Tibial artery (tissue), 4 donors: ENCODE measurements around the gene CARM1.

ENCODE experiments used
- DNase-seq, 2 donors: peaks; one replicate each; pipeline ENCODE4 v3.0.0-alpha.2; 2019
- H3K27ac ChIP-seq, 2 donors: fragments of 200-600 bp; sonication (generic) in 1 of 2; 1 replicate in 1 of 2; 2 replicates in 1 of 2; pipeline ENCODE4 v1.5.1; 2018 to 2019; ENCODE audit warnings: mild to moderate bottlenecking in 1 of 2
- H3K27me3 ChIP-seq, 2 donors: fragments of 200-600 bp; sonication (generic) in 1 of 2; one replicate each; pipeline versions ENCODE4 v1.5.1 to v1.6.0; 2016 to 2019
- H3K36me3 ChIP-seq, 3 donors: fragments of 200-600 bp; sonication (generic) in 2 of 3; one replicate each; pipeline ENCODE4 v1.5.1; 2016 to 2019; ENCODE audit warnings: mild to moderate bottlenecking in 2 of 3
- H3K4me1 ChIP-seq, 4 donors: fragments of 200-600 bp; sonication (generic) in 2 of 4; 1 replicate in 3 of 4; 2 replicates in 1 of 4; pipeline ENCODE4 v1.5.1; 2016 to 2019
- H3K4me3 ChIP-seq, 2 donors: fragments of 200-600 bp; sonication (generic) in 1 of 2; 1 replicate in 1 of 2; 2 replicates in 1 of 2; pipeline ENCODE4 v1.5.1; 2018 to 2019; ENCODE audit warnings: mild to moderate bottlenecking in 2 of 2
- H3K9me3 ChIP-seq, 3 donors: fragments of 200-600 bp; sonication (generic) in 1 of 3; one replicate each; pipeline ENCODE4 v1.5.1; 2016 to 2019
- CTCF ChIP-seq, 2 experiments: fragments of 200-600 bp in 1 of 2; fragments of 450-650 bp in 1 of 2; IDR thresholded peaks; one replicate each; pipeline ENCODE4 v1.5.1; 2017 to 2019; ENCODE audit warnings: antibody characterized with exemption in 2 of 2, mild to moderate bottlenecking in 1 of 2, moderate library complexity in 1 of 2
- intact Hi-C: fragments of 100-400 bp; cut with DNase I; formaldehyde crosslinking; loops from one replicate; pipeline ENCODE4 v1.15.0; 2023; ENCODE audit warnings: low total_unique reads

The CARM1 gene

GRCh38 chr19:10907925-10908324 is 36.6 kb downstream of the CARM1 start:
- Histone ChIP-seq H3K4me3 (no peak overlapping the region), H3K4me1 (no peaks in the 10 kb centered on the region), H3K27me3 (no peaks in the 10 kb centered on the region), H3K36me3 (peaks cover 34 to 74% (median 57%) of the 10 kb centered on the region in 3 donors), H3K27ac (no peak overlapping the region), H3K9me3 (no peaks in the 10 kb centered on the region)
- DNase-seq = no peak
- no peak for TF ChIP-seq CTCF (IDR thresholded peaks at IDR 0.05)
- intact Hi-C loops = no loop called here

- intact Hi-C loops = no loop called here
- H3K36me3 ChIP-seq = peaks cover 34 to 79% (median 58%) of the 10 kb centered on the region in 3 donors
- TF ChIP-seq CTCF (IDR thresholded peaks at IDR 0.05) = no peak
- no peaks in the 10 kb centered on the region for H3K27me3 ChIP-seq
- H3K9me3 ChIP-seq = no peaks in the 10 kb centered on the region
- H3K4me1 ChIP-seq = no peaks in the 10 kb centered on the region
- no peak overlapping the region for H3K27ac ChIP-seq
- no peak overlapping the region for H3K4me3 ChIP-seq
- DNase-seq = no peak
These were observed 37.1 kb downstream of the CARM1 start for GRCh38 chr19:10908380-10908960.

GRCh38 chr19:10911579-10912363 is 40.4 kb downstream of the CARM1 start:
- Histone ChIP-seq H3K9me3 (no peaks in the 10 kb centered on the region), H3K27me3 (no peaks in the 10 kb centered on the region), H3K4me1 (no peaks in the 10 kb centered on the region), H3K4me3 (no peak overlapping the region), H3K36me3 (peaks cover 40 to 99% (median 80%) of the 10 kb centered on the region in 3 donors), H3K27ac (no peak overlapping the region)
- no peak for TF ChIP-seq CTCF (IDR thresholded peaks at IDR 0.05)
- intact Hi-C loops = no loop called here
- DNase-seq = no peak

GRCh38 chr19:10912619-10913018 is 41.3 kb downstream of the CARM1 start:
- TF ChIP-seq CTCF (IDR thresholded peaks at IDR 0.05) = no peak

GRCh38 chr19:10913716-10914340 is 42.5 kb downstream of the CARM1 start:
- intact Hi-C loops = no loop called here
- no peaks in the 10 kb centered on the region for H3K4me1 ChIP-seq
- DNase-seq = no peak
- H3K4me3 ChIP-seq = no peak overlapping the region
- H3K27ac ChIP-seq = no peak overlapping the region
- peaks cover 38 to 100% (median 65%) of the 10 kb centered on the region in 3 donors for H3K36me3 ChIP-seq
- no peaks in the 10 kb centered on the region for H3K27me3 ChIP-seq
- H3K9me3 ChIP-seq = no peaks in the 10 kb centered on the region
- TF ChIP-seq CTCF (IDR thresholded peaks at IDR 0.05) = no peak

More at GRCh38 chr19:10912619-10913018, 41.3 kb downstream of the CARM1 start:
- Histone ChIP-seq H3K4me3 (no peak overlapping the region), H3K9me3 (no peaks in the 10 kb centered on the region), H3K36me3 (peaks cover 41 to 100% (median 77%) of the 10 kb centered on the region in 3 donors), H3K27ac (no peak overlapping the region), H3K27me3 (no peaks in the 10 kb centered on the region), H3K4me1 (no peaks in the 10 kb centered on the region)
- no peak for DNase-seq
- intact Hi-C loops = no loop called here
